Liver (tissue), 9 donors: ENCODE data around the gene BGN. TPM values are rescaled to one million over a fixed set of nuclear protein-coding genes. Genes with fewer than 3 reads are reported as not detected.
A peak's percentile ranks its signal among the peaks of the same experiment; 100 is the strongest.

Experiments
- DNase-seq: peaks from one replicate; pipeline ENCODE4 v3.0.0-alpha.2; 2017; ENCODE audit warnings: low spot score
- H3K27ac ChIP-seq, 2 donors: one replicate each; pipeline ENCODE4 v1.7.0; 2013; ENCODE audit warnings: inconsistent platforms in 2 of 2, low read length in 2 of 2, control low read depth in 1 of 2, low read depth in 1 of 2, mild to moderate bottlenecking in 1 of 2
- H3K27me3 ChIP-seq, 4 donors: one replicate each; pipeline versions ENCODE4 v1.6.1 to v1.7.0; 2013; ENCODE audit warnings: low read length in 3 of 4, inconsistent platforms in 1 of 4, mild to moderate bottlenecking in 1 of 4, moderate library complexity in 1 of 4; ENCODE audit not compliant: control insufficient read depth in 4 of 4, insufficient read depth in 4 of 4
- H3K36me3 ChIP-seq, 4 donors: one replicate each; pipeline versions ENCODE4 v1.6.1 to v1.7.0; 2013; ENCODE audit warnings: low read length in 3 of 4, mild to moderate bottlenecking in 3 of 4, low read depth in 1 of 4, moderate library complexity in 1 of 4; ENCODE audit not compliant: control insufficient read depth in 4 of 4, insufficient read depth in 3 of 4
- H3K4me1 ChIP-seq, 4 donors: one replicate each; pipeline versions ENCODE4 v1.6.1 to v1.7.0; 2013; ENCODE audit warnings: low read length in 3 of 4, mild to moderate bottlenecking in 3 of 4, moderate library complexity in 1 of 4; ENCODE audit not compliant: control insufficient read depth in 4 of 4, insufficient read depth in 4 of 4
- H3K4me3 ChIP-seq, 3 donors: one replicate each; pipeline versions ENCODE4 v1.6.1 to v1.7.0; 2013; ENCODE audit warnings: low read length in 3 of 3, control low read depth in 1 of 3, low read depth in 1 of 3, mild to moderate bottlenecking in 1 of 3
- H3K9ac ChIP-seq, 2 donors: one replicate each; pipeline ENCODE4 v1.7.0; 2013; ENCODE audit warnings: low read length in 2 of 2, mild to moderate bottlenecking in 2 of 2, moderate library complexity in 2 of 2, control low read depth in 1 of 2, low read depth in 1 of 2
- H3K9me3 ChIP-seq, 4 donors: one replicate each; pipeline versions ENCODE4 v1.6.1 to v1.7.0; 2013; ENCODE audit warnings: low read length in 3 of 4; ENCODE audit not compliant: control insufficient read depth in 4 of 4
- EGR1 ChIP-seq, 2 donors: IDR thresholded peaks; 2 replicates each; pipeline ENCODE4 v1.6.1; 2016 to 2018; ENCODE audit warnings: antibody characterized with exemption in 2 of 2, low read depth in 2 of 2
- FOXA2 ChIP-seq: IDR thresholded peaks from 2 replicates; pipeline ENCODE4 v1.6.1; 2016; ENCODE audit warnings: antibody characterized with exemption
- HNF4G ChIP-seq: IDR thresholded peaks from 2 replicates; pipeline ENCODE4 v1.6.1; 2016; ENCODE audit warnings: antibody characterized with exemption
- JUND ChIP-seq, 2 donors: IDR thresholded peaks; 2 replicates each; pipeline ENCODE4 v1.6.1; 2016; ENCODE audit warnings: antibody characterized with exemption in 2 of 2
- NR2F2 ChIP-seq: IDR thresholded peaks from 2 replicates; pipeline ENCODE4 v1.6.1; 2016; ENCODE audit warnings: antibody characterized with exemption
- RAD21 ChIP-seq, 2 donors: IDR thresholded peaks; 2 replicates each; pipeline ENCODE4 v1.6.1; 2016; ENCODE audit warnings: antibody characterized with exemption in 2 of 2, mild to moderate bottlenecking in 2 of 2
- RXRA ChIP-seq, 2 donors: IDR thresholded peaks; 2 replicates each; pipeline ENCODE4 v1.6.1; 2017 to 2018; ENCODE audit warnings: antibody characterized with exemption in 2 of 2, mild to moderate bottlenecking in 1 of 2
- WGBS: extraction: QIAGEN DNeasy Blood & Tissue Kit; methylation state at CpG from one replicate; pipeline ENCODE4 v1.1.7; 2013; 5-methylcytosine and 5-hydroxymethylcytosine counted together
- polyA plus RNA-seq, 2 donors: library from polyadenylated mRNA; stranded (reverse) in 1 of 2; unstranded in 1 of 2; fragments of 200-250 nt in 1 of 2; fragments of >200 nt in 1 of 2; fragmentation: Nextera tagmentation in 1 of 2; extraction: Ambion mirVana in 1 of 2; gene quantifications; one replicate each; pipeline versions ENCODE4 v1.2.1 to v1.2.3, GENCODE V29; 2013 to 2015
- total RNA-seq, 2 donors: library from RNA; depleted of rRNA; stranded (reverse); fragments of >200 nt; gene quantifications; one replicate each; pipeline ENCODE4 v1.2.3, GENCODE V29; 2014
- TF ChIP-seq, protein P1 (sequence below): IDR thresholded peaks from 2 replicates; pipeline ENCODE4 v1.6.1; 2016; ENCODE audit warnings: antibody characterized with exemption, mild to moderate bottlenecking
- TF ChIP-seq, protein P2 (sequence below): IDR thresholded peaks from 2 replicates; pipeline ENCODE4 v1.6.1; 2016; ENCODE audit warnings: antibody characterized with exemption
- TF ChIP-seq, protein P3 (sequence below): fragments of 150-350 bp; IDR thresholded peaks from 2 replicates; pipeline ENCODE4 v1.5.1; 2017; ENCODE audit warnings: improper control_type of control experiment, low read depth, low read length; ENCODE audit not compliant: missing input control
- donor health status: healthy.
- donor health status: healthy.
- donor health status: healthy.
- donor health status: healthy.
- donor health status: healthy.

BGN gene
- total and polyA plus RNA-seq, 4 donors: 11.7 to 131 (median 44.8) TPM

DNA sequence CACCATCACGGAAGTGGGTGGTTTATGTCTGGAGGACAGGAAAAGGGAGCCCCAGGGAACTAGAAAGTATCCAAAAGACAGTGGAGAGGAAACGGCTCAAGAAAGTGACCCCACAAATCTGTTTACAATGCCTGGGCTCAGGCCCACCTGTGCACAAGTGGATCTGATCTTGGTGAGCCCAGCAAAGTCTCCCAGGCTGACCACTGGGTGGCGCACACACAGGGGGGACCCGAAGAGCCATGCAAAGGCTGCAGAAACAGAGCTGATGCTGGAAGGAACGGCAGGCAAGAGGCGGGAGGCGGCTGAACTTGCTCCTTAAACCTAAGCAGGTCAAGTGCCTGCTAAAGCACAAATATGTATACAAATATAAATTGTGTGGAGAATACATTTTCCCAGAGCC, 34.0 kb upstream of the BGN start:
- no peaks in the 10 kb centered on the region for H3K27me3 ChIP-seq
- no peak overlapping the region for H3K4me3 ChIP-seq
- no peak overlapping the region for H3K27ac ChIP-seq
- TF ChIP-seq NR2F2 (no peak), FOXA2 (no peak), JUND (IDR thresholded peaks at IDR 0.05) (no peak), RXRA (IDR thresholded peaks at IDR 0.05) (no peak), RAD21 (IDR thresholded peaks at IDR 0.05) (peak; percentile 53 to 75), EGR1 (IDR thresholded peaks at IDR 0.05; ENCODE audit: low read depth in 2 of 2) (no peak), HNF4G (no peak)
- TF ChIP-seq, protein P1, sequence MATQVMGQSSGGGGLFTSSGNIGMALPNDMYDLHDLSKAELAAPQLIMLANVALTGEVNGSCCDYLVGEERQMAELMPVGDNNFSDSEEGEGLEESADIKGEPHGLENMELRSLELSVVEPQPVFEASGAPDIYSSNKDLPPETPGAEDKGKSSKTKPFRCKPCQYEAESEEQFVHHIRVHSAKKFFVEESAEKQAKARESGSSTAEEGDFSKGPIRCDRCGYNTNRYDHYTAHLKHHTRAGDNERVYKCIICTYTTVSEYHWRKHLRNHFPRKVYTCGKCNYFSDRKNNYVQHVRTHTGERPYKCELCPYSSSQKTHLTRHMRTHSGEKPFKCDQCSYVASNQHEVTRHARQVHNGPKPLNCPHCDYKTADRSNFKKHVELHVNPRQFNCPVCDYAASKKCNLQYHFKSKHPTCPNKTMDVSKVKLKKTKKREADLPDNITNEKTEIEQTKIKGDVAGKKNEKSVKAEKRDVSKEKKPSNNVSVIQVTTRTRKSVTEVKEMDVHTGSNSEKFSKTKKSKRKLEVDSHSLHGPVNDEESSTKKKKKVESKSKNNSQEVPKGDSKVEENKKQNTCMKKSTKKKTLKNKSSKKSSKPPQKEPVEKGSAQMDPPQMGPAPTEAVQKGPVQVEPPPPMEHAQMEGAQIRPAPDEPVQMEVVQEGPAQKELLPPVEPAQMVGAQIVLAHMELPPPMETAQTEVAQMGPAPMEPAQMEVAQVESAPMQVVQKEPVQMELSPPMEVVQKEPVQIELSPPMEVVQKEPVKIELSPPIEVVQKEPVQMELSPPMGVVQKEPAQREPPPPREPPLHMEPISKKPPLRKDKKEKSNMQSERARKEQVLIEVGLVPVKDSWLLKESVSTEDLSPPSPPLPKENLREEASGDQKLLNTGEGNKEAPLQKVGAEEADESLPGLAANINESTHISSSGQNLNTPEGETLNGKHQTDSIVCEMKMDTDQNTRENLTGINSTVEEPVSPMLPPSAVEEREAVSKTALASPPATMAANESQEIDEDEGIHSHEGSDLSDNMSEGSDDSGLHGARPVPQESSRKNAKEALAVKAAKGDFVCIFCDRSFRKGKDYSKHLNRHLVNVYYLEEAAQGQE: no peak
- TF ChIP-seq, protein P2, sequence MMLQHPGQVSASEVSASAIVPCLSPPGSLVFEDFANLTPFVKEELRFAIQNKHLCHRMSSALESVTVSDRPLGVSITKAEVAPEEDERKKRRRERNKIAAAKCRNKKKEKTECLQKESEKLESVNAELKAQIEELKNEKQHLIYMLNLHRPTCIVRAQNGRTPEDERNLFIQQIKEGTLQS: no peak
- TF ChIP-seq, protein P3, sequence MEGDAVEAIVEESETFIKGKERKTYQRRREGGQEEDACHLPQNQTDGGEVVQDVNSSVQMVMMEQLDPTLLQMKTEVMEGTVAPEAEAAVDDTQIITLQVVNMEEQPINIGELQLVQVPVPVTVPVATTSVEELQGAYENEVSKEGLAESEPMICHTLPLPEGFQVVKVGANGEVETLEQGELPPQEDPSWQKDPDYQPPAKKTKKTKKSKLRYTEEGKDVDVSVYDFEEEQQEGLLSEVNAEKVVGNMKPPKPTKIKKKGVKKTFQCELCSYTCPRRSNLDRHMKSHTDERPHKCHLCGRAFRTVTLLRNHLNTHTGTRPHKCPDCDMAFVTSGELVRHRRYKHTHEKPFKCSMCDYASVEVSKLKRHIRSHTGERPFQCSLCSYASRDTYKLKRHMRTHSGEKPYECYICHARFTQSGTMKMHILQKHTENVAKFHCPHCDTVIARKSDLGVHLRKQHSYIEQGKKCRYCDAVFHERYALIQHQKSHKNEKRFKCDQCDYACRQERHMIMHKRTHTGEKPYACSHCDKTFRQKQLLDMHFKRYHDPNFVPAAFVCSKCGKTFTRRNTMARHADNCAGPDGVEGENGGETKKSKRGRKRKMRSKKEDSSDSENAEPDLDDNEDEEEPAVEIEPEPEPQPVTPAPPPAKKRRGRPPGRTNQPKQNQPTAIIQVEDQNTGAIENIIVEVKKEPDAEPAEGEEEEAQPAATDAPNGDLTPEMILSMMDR: peak; percentile 51
- peak; percentile 43 for DNase-seq
- WGBS: 59% methylated on average over 7 of the region's 7 CpGs
- H3K4me1 ChIP-seq: no peaks in the 10 kb centered on the region
- no peaks in the 10 kb centered on the region for H3K9me3 ChIP-seq
- H3K9ac ChIP-seq: no peak overlapping the region
- peaks cover 0 to 6% (median 4%) of the 10 kb centered on the region in 4 donors for H3K36me3 ChIP-seq

DNA sequence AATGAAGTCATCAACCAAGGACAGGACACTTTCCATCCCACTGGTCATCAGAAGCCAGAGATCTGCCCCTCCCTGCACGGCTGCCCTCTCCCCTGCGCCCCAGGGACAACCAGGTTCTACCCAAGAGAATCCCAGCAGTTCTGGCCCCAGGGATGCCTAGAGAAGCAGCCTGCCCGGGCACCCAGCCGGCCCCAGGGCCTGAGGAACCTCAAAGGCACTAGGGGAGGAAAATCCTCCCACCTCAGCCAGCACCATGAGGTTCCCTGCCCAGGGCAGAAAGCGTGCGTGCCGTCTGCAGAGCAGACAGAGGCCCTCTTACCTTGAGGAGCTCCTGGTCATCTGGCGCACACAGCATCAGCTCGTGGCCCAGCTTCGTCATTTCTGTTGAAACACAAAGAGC, 32.5 kb upstream of the BGN start:
- H3K27ac ChIP-seq: no peak overlapping the region
- H3K9me3 ChIP-seq: no peaks in the 10 kb centered on the region
- no peak overlapping the region for H3K4me3 ChIP-seq
- 95% methylated on average over 10 of the region's 10 CpGs for WGBS
- peaks cover 0 to 3% (median 3%) of the 10 kb centered on the region in 4 donors for H3K36me3 ChIP-seq
- no peak for DNase-seq
- H3K9ac ChIP-seq: no peak overlapping the region
- no peaks in the 10 kb centered on the region for H3K27me3 ChIP-seq
- TF ChIP-seq, protein P1: no peak
- H3K4me1 ChIP-seq: no peaks in the 10 kb centered on the region
